Islet of Langerhans (tissue), 1 donor: ENCODE measurements around the gene SLC35B1.
"Not testable (repeated sequence)": the region's sequence is repeated elsewhere in the genome, so short reads cannot be mapped to it uniquely, and the experiment has no call there.

Source experiments
- FAIRE-seq: peaks from one replicate; lab custom pipeline; 2011; peaks lifted over from hg19 to GRCh38; lab: Jason Lieb, UNC

The SLC35B1 gene

GRCh38 chr17:49699966-49700575, 7.7 kb downstream of the SLC35B1 start:
- FAIRE-seq, result no peak

DNA sequence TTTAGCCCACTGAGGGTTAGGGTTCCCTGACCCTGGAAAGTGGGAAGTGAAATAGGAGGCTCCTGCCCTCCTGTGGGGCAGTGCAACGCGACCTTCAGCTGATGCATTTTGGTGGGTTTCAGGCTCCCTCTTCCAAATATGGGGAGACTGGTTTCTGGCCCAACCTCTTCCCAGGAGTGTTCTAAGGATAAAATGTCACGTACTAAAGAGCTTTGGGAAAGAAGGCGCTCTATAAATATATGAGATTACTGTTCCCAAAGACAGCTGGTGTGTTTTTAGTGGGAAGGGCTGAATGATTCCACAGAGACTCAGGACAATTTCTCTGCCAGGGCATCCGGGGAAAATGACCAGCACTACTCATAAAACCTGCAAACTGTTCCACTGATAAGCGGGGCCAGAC, 9.8 kb downstream of the SLC35B1 start:
- no peak for FAIRE-seq

GRCh38 chr17:49696233-49696761, 11.5 kb downstream of the SLC35B1 start:
- FAIRE-seq, result no peak

- FAIRE-seq, result no peak
Observed at GRCh38 chr17:49695698-49696232, 12.0 kb downstream of the SLC35B1 start.

DNA sequence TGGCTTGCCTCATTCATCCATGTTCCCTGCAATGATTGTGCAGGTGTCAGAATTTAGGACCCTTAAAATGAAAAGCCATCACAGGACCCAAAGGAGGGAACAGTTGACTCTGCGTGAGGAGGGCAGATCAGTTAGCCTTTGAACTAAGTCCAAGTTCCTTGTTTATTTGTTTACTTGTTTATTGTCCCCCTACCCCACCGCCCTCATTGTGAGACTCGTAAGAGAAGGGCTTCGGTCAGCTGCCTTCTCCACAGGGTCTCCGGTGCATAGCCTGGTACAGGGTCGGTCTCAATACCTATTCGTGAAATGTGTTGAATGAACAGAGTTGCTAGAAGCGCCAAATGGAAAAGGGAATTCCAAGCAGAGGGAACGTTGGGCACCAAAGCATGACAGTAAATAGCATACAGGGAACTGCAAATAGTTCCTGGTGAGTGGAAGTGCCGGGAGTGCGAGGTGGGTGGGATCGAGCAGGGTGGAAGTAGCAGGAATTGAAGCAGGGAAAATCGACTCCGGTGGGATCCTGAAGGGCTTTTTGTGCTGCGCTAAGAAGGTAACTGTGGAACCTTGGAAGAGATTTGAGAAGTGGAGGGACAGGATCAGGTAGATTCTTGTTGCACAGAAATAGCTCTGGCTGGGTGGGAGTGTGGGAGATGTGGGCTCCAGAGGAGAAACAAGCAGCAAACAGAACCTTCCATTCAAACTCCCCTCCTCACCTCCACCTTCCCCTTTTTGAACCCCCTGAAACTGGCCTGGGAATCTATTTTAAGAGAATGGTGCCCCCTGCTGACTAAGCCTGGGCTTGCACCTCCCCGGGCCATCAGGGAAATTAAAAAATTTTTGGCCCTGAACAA, 12.7 kb downstream of the SLC35B1 start:
- FAIRE-seq, result no peak

DNA sequence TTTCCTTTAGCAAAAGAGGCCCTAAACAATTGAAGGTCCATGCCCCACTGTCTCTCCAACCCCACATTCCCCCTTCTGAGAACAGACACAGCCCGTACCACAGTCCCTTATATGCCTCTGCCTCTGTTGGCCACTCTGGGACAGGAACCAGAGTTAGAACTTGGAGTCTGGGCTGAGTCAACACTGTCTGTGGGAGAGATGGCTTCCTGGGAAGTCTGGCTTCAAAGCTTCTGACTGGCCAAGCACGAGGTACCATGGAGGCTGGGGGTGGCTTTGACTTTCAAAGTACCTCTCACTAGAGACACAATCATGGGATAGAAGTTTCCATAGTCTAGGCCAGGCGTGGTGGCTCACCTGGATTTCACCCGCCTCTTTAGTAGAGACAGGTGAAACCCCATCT, 15.0 kb downstream of the SLC35B1 start:
- FAIRE-seq, result no peak

DNA sequence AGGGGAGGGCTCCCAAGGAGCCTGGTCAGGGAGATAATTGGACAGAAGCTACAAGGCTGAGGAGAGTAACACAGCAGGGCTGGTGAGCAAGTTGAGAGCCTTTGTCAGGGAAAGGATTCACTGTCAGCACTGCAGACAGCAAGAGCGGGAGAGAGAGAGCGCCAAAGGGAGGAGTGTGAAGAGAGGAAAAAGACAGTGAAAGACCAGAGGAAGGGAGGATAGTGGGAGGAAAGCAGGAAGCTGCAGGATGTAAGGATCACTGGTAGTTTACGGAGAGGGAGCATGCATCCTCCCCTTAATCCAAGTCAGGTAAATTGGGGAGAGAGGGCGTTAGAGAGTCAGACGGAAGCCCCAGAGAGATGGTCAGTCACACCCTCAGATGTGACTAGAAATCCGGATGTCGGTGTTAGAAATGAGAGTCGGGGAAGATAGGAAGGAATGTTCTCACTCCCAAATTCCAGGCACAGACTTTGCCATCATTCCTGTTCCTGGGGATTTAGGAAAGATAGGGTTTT, 16.0 kb downstream of the SLC35B1 start:
- no peak for FAIRE-seq

DNA sequence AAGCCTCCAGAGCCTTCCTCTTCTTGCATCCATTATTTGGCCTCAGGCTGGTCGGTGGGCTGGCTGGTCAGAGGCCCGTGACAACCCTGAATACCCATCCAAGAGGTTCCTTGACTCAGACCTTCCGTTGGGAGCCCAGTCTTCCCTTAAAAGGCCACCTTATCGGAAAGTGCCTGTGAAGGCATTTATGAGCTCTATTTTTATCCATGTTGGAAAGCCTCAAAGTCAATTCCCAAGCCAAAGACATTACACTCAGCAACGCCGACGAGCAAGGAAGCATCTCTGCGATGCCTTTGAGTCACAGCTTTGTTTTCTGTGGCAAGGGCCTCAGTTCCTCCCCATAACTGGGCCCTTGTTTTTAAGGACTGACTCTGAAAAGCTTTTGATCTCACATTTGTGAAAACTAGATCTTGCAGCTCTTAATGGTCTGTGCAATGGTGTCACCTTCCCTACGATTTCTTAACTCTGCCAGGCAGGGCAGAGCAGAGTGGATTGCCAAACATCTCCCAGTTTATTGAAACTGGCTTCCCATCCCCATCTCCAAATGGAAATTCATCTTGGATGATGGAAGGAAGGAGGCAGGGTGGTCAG, 16.6 kb downstream of the SLC35B1 start:
- FAIRE-seq, result no peak

- FAIRE-seq, result no peak
Observed at GRCh38 chr17:49690256-49690655, 17.5 kb downstream of the SLC35B1 start.

GRCh38 chr17:49688848-49689247, 18.9 kb downstream of the SLC35B1 start:
- FAIRE-seq, result no peak

DNA sequence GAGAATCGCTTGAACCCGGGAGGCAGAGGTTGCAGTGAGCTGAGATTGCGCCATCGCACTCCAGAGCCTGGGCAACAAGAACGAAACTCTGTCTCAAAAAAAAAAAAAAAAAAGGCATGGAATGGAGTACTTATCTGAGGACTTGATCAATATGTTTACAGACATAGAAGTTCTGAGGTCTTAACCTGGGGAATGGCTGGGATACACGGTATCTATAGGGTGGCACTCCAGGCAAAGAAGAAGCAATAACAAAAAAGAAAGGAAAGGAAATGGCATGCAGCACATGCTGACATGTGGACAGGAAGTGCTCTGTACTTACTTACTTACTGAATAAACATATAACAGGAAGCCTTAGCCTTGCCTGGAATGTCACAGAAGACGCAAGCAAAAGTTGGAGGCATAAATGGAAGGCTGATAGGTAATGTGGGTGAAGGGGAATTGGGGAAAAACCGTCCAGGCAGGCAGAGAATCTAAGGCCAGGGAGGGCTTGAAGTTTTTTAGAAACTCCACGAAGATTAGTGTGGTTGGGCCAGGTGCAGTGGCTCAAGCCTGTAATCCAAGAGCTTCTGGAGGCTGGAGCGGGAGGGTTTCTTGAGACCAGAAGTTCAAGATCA, 19.8 kb downstream of the SLC35B1 start:
- no peak for FAIRE-seq

DNA sequence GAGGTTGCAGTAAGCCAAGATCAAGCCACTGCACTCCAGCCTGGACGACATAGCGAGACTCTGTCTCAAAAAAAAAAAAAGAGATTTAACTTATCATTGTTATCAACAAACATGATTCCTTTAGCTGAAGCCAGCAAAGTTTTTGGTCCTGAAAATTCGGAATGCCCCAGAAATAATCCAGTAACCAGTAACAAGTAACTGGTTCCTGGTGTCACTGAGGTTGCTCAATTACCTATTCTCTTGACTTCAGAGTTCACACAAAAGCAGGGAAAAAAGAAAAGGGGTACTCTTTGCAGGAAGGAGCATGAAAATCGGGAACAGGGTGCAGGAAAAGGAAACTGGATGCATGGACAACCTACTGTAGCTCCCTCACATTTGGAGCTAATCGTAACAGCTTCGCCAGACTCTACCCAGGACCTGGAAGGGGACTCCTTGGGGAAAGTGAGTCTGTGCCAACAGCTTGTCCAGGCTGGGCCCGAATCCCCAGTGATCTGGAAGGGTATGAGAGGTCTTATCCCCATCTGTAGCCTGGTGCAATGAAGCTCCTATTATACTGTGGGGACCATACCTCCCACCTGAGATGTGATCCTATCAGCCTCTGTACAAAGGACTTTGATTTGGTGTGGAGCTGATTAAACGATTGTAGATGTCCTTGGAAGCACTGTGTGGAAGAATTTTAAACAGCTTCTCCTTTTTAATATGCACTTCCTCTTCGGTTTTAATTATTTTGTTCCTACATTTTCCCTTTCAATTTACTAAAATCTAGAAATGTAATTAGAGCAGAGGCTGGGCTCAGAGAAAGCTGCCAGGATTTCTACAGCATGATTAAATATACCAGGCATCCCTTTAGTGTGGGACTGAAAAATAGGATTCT, 26.4 kb downstream of the SLC35B1 start:
- FAIRE-seq, result no peak

DNA sequence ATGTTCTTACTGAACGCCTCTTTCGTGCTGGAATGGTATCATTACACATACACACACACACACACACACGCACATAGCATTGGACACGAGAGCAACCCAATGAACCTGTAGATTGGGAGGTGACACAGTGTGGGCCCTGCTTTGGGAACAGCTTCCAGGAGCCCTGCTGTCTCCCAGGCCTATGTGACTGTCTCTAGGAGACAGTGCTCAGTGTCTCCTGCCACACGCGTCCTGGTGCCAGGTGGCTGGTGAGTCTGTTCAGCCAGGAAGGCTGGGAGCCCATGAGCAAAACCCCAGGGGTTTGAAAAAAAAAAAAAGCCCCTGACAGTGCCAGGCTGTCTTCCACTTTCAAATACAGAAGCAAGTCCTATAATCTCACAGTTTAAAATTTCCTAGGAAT, 27.4 kb downstream of the SLC35B1 start:
- no peak for FAIRE-seq

GRCh38 chr17:49677933-49678847, 29.6 kb downstream of the SLC35B1 start, which contains the start of gene SPOP:
TSS of gene SPOP (minus strand) at chr17:49678097. CDS start at chr17:49622810, 55,287 bp downstream.
- FAIRE-seq, result no peak

DNA sequence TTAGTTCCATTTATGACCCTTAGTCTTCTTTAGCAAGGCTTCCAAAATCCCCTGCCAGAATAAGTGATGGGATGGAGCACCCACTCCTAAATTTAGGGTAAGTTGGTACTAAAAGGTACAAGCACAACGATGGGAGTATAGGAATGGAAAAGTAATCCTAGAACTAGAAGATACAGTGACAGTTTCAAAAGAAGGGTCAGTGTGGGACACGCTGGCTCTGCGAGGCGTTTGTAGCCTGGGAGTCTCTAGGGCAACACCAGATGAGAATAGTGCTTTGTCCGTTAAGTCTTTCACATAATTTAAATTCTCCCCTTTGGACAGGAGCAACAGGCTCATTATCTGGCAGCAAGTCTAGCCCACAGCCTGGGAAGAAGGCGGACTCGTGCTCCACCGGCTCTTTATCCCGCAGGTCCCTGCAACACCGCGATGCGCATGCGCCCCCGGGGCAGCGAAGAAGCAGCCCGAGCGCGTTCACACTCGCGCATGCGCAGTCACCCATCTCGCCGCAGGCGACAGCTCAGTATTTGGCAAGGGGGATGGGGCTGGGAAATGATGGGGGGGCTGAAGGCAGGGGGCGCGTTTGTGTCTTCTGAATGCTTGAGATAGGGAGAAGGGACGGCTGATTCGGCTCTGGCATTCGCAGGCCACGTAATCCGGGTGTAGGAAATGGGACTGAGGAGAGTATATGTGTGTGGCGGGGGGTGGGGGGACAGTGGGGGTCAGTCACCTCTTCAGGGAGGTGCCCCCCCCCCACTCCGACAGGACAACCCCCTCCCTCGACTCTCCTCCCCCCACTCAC, 30.4 kb downstream of the SLC35B1 start:
- FAIRE-seq, result no peak

GRCh38 chr17:49676276-49676868, 31.4 kb downstream of the SLC35B1 start:
- FAIRE-seq, result no peak

- no peak for FAIRE-seq
Observed at GRCh38 chr17:49674507-49674906, 33.3 kb downstream of the SLC35B1 start.

- not testable (repeated sequence) for FAIRE-seq
Observed at GRCh38 chr17:49673679-49674078, 34.1 kb downstream of the SLC35B1 start.

DNA sequence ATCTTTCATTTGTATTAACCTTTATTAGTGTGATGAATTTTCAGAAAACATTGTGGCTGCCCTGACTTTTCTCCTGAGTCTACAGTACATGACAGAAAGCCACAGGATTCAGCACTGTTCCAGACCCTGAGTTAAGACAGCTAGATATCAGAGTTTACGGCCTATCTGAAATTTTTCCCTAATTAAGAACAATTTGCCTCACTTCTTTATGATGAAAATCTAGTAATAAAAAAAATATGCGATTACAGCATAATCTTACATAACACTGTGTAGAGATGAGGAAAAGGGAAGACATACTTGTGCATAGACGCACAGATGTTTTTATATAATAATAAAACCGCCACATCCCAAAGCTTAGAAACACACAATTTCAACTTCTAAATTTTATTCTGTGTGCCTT, 37.1 kb downstream of the SLC35B1 start:
- no peak for FAIRE-seq
